ENCODE data around the gene ANKRD40.

The ANKRD40 gene

GRCh38 chr17:50647187-50647586 lies 60.5 kb downstream of the ANKRD40 start:
- H3K4me1 ChIP-seq (ENCODE audit: control insufficient read depth, insufficient read depth, low read length): no peaks in the 10 kb centered on the region
- H3K9me3 ChIP-seq (ENCODE audit: control insufficient read depth, low read length): no peaks in the 10 kb centered on the region
- no peak overlapping the region for H3K27ac ChIP-seq (ENCODE audit: insufficient read depth, low read depth, low read length, poor library complexity, severe bottlenecking)
- 99% methylated on average over 2 of the region's 2 CpGs for WGBS, 2 experiments
- no peaks in the 10 kb centered on the region for H3K36me3 ChIP-seq (ENCODE audit: control insufficient read depth, insufficient read depth, low read length)
- H3K27me3 ChIP-seq (ENCODE audit: control insufficient read depth, insufficient read depth, low read length, poor library complexity, severe bottlenecking): no peaks in the 10 kb centered on the region
- H3K4me3 ChIP-seq (ENCODE audit: insufficient read depth, low read depth, low read length): no peak overlapping the region

DNA sequence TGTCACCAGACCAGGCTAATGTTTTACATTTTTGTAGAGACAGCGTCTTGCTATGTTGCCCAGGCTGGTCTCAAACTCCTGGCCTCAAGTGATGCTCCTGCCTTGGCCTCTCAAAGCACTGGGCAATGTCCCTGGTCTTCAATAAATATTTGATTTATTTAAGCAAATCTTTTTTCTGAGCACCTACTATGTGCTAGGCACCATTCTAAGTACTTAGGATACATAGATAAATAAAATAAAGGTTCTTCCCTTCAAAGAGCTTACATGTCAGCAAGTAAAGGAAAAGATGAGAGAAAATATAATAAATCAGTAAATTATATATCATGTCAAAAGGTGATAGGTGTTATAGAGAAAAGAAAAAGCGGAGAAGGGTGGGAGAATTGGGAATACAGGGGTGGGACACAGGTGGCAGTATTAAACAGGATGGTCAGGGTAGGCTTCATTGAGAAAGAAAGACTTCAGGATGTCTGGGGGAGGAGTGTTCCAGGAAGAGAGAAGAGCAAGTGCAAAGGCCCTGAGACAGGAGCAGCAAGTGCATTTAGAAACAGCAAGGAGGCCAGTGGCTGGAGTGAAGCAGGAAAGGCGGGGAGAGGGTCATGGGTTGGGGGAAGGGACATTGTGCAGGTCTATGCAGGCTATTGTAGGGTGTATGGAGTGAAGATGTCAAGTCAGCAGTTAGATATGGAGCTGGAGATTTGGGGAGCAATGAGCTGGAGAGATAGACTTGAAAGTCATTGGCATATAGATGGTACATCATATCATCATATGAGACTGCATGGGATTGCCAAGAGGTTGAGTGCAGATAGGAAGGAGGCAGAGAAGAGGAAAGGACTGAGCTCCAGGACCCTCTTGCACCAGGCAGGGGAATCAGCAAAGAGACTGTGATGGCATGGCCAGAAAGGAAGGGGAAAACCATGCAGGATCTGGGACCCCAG lies 61.7 kb downstream of the ANKRD40 start:
- Histone ChIP-seq H3K4me3 (ENCODE audit: insufficient read depth, low read depth, low read length) (no peak overlapping the region), H3K27ac (ENCODE audit: insufficient read depth, low read depth, low read length, poor library complexity, severe bottlenecking) (no peak overlapping the region), H3K36me3 (ENCODE audit: control insufficient read depth, insufficient read depth, low read length) (no peaks in the 10 kb centered on the region), H3K4me1 (ENCODE audit: control insufficient read depth, insufficient read depth, low read length) (peaks cover 6% of the 10 kb centered on the region), H3K27me3 (ENCODE audit: control insufficient read depth, insufficient read depth, low read length, poor library complexity, severe bottlenecking) (no peaks in the 10 kb centered on the region), H3K9me3 (ENCODE audit: control insufficient read depth, low read length) (no peaks in the 10 kb centered on the region)
- WGBS, 2 experiments: 89% methylated on average over 3 of the region's 3 CpGs

Measured in ectodermal cell (in vitro differentiated cells).